ENCODE data around the gene TOMM40L. TPM values are rescaled to one million over a fixed set of nuclear protein-coding genes. Genes with fewer than 3 reads are reported as not detected.
A peak's percentile ranks its signal among the peaks of the same experiment; 100 is the strongest.

TOMM40L gene
- polyA plus RNA-seq, 1 donor from 2014 or later: 3.8 TPM

DNA sequence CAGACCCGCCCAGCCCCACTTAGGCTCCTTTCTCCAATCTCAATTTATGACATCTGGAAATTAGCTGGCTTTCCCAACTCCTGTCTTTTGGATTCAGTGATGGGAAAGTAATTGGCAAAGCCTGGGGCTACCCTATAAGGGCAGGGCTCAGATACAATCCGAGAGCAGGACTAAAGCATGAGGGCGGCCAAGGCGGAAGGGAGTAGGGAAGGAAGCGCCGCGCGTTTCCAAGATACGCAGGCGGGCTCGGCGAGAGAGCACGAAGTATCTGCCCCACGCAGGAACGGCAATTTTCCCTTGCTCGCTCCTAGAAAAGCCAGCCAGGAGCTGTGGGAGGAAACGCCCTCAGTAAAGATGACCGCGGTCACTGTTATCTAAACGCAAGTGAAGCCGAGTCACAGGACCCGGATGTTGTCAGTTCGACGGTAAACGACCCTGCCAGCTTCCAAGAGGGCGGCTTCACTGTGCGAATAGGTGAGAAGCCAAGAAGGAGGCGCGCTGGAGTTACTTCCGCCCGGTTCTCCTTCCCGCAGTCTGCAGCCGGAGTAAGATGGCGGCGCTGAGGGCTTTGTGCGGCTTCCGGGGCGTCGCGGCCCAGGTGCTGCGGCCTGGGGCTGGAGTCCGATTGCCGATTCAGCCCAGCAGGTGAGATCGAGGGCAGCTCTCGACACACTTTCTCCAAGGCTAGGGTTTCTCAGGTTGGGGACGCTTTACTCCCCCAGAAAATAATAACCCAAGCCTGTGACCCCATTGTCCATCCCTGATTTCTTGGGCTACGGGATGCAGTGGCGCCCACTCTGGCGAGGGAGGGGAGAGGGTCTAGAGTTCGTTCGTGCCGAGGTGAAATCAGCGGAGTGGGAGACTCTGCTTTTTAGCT is 23.8 kb upstream of the TOMM40L start, which contains the start of gene NDUFS2:
Gene NDUFS2, plus strand, starts transcription at position 532 of the 877 bp plus-strand sequence. Its CDS starts 19 bp downstream, at position 551.
- no peaks in the 10 kb centered on the region for H3K27me3 Mint-ChIP-seq
- H3K36me3 Mint-ChIP-seq: peaks cover 7% of the 10 kb centered on the region
- peak within 1 kb of the TSS; percentile 93 to 97 (median 97) for H3K27ac Mint-ChIP-seq
- H3K9me3 Mint-ChIP-seq: no peaks in the 10 kb centered on the region
- peak within 1 kb of the TSS; percentile 90 to 98 (median 96) for H3K4me3 Mint-ChIP-seq
- peaks cover 6 to 38% (median 22%) of the 10 kb centered on the region in 3 donors for H3K4me1 Mint-ChIP-seq

GRCh38 chr1:161206411-161207140 is 19.3 kb upstream of the TOMM40L start:
- peaks cover 3 to 36% (median 21%) of the 10 kb centered on the region in 3 donors for H3K4me1 Mint-ChIP-seq

GRCh38 chr1:161207173-161207572 is 18.7 kb upstream of the TOMM40L start:
- Mint-ChIP-seq H3K9me3 (no peaks in the 10 kb centered on the region), H3K27me3 (no peaks in the 10 kb centered on the region), H3K27ac (no peak overlapping the region), H3K4me1 (peaks cover 3 to 30% (median 19%) of the 10 kb centered on the region in 3 donors), H3K36me3 (peaks cover 22% of the 10 kb centered on the region), H3K4me3 (no peak overlapping the region)

More at GRCh38 chr1:161206411-161207140, 19.3 kb upstream of the TOMM40L start:
- Mint-ChIP-seq H3K4me3 (no peak overlapping the region), H3K9me3 (no peaks in the 10 kb centered on the region), H3K27ac (no peak overlapping the region), H3K27me3 (no peaks in the 10 kb centered on the region), H3K36me3 (peaks cover 18% of the 10 kb centered on the region)

- peak overlapping the region in 2 of 3 donors; percentile 21 to 23 for H3K27ac Mint-ChIP-seq
- peak overlapping the region in 2 of 4 donors; percentile 4 to 38 for H3K4me3 Mint-ChIP-seq
- H3K9me3 Mint-ChIP-seq: no peaks in the 10 kb centered on the region
- H3K27me3 Mint-ChIP-seq: peaks cover under 1% of the 10 kb centered on the region
- peaks cover 4 to 13% (median 9%) of the 10 kb centered on the region in 3 donors for H3K4me1 Mint-ChIP-seq
- peaks cover 27% of the 10 kb centered on the region for H3K36me3 Mint-ChIP-seq
These were observed 16.0 kb upstream of the TOMM40L start for GRCh38 chr1:161209790-161210409.

DNA sequence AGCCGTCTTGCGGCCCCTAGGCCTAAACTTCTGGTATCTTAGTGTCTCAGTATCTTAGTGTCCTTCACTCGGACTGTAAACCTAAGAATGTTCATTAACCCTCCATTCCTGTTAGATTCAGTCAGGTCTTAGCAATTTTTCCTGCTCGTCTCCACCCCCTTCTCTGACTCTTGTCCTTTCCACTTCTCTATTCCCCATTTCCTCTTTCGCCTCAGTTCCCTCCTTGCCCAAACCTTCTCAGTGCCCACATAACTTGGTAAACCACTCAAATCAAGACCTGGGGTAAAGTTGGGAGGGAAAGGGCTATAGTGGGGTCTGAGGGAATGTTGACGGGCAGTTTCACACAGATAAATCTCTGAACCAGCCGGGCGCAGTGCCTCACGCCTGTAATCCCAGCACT is 11.5 kb upstream of the TOMM40L start:
- Mint-ChIP-seq H3K36me3 (peaks cover 26% of the 10 kb centered on the region), H3K27me3 (peaks cover 13% of the 10 kb centered on the region), H3K9me3 (no peaks in the 10 kb centered on the region), H3K27ac (peak overlapping the region in 1 of 3 donors; percentile 53), H3K4me3 (no peak overlapping the region), H3K4me1 (peaks cover 15 to 25% (median 21%) of the 10 kb centered on the region in 3 donors)

DNA sequence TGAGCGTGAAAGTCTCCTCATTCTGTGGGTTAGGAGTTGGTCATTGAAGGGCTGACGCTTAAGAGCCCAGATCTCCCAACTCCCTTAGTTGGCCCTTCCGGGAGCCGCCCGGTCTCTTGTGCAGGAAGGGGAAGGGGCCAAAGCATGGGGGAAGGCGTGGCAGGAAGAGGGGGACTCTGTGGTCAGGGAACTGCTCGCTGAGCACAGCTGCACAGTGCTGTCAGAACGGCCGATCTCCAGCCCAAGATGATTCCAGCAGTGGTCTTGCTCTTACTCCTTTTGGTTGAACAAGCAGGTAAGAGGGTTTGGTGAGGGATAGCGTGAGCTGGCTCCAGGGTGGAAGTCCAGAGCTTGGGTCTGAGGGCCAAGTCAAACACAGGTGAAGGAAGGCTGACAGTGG is 10.8 kb upstream of the TOMM40L start, which contains the start of gene FCER1G:
Gene FCER1G, plus strand, starts transcription at position 220 of the 400 bp plus-strand sequence. Its CDS starts 27 bp downstream, at position 247.
- peaks cover 14% of the 10 kb centered on the region for H3K27me3 Mint-ChIP-seq
- peaks cover 22% of the 10 kb centered on the region for H3K36me3 Mint-ChIP-seq
- H3K4me1 Mint-ChIP-seq: peaks cover 13 to 23% (median 18%) of the 10 kb centered on the region in 3 donors
- peak within 1 kb of the TSS in 2 of 4 donors; percentile 60 to 65 for H3K4me3 Mint-ChIP-seq
- H3K27ac Mint-ChIP-seq: peak within 1 kb of the TSS in 1 of 3 donors; percentile 53
- peaks cover 0 to 2% (median 0%) of the 10 kb centered on the region in 3 donors for H3K9me3 Mint-ChIP-seq

DNA sequence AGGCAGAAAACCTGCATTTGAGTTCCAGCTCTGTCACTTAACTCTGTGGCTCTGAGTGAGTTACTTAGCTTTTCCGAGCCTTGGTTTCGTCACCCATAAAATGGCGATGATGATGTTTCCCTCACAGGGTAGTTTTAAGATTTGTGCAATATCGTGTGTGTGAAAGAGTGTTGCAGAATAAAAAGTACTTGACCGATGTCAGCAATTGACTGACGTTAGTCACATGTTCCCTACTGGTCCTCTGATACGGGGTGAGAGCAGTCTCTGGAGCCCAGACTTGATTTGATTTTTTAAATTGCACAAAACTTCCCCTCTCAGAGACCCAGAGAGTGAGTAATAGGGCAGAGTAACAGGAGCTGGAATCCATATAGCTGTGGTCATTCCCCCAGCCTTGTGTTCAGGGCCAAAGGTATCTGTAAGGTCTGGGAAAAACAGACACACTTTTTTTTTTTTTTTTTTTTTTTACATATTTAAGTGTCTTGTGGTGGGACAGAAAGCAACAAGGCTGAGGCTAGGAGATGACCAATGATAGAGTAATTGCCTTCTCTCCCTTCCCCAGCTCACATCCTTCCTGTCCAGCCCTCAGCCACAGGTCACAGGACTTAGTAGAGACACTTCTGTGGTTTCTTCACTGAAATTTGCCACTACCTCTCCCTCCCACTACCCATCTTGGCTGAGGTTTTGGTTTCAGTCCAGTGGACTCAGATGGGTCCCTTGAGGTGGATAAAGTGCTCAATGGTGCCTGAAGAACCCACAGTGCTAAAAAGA is 8.7 kb upstream of the TOMM40L start:
- H3K4me1 Mint-ChIP-seq: peaks cover 12 to 22% (median 18%) of the 10 kb centered on the region in 3 donors
- peak overlapping the region in 2 of 3 donors; percentile 40 to 58 for H3K27ac Mint-ChIP-seq
- H3K4me3 Mint-ChIP-seq: peak overlapping the region in 1 of 4 donors; percentile 61
- peaks cover 24% of the 10 kb centered on the region for H3K27me3 Mint-ChIP-seq
- H3K36me3 Mint-ChIP-seq: peaks cover 14% of the 10 kb centered on the region
- peaks cover 0 to 2% (median 0%) of the 10 kb centered on the region in 3 donors for H3K9me3 Mint-ChIP-seq

- H3K4me1 Mint-ChIP-seq: peaks cover 12 to 22% (median 18%) of the 10 kb centered on the region in 3 donors
- peaks cover 0 to 2% (median 0%) of the 10 kb centered on the region in 3 donors for H3K9me3 Mint-ChIP-seq
- peak overlapping the region in 1 of 3 donors; percentile 40 for H3K27ac Mint-ChIP-seq
- H3K27me3 Mint-ChIP-seq: peaks cover 30% of the 10 kb centered on the region
- peaks cover 13% of the 10 kb centered on the region for H3K36me3 Mint-ChIP-seq
- H3K4me3 Mint-ChIP-seq: peak overlapping the region in 1 of 4 donors; percentile 61
These were observed 8.0 kb upstream of the TOMM40L start for GRCh38 chr1:161217831-161218230.

GRCh38 chr1:161218301-161219077 is 7.4 kb upstream of the TOMM40L start:
- H3K9me3 Mint-ChIP-seq: peaks cover 0 to 2% (median 0%) of the 10 kb centered on the region in 3 donors
- peaks cover 8% of the 10 kb centered on the region for H3K36me3 Mint-ChIP-seq
- H3K4me3 Mint-ChIP-seq: no peak overlapping the region
- peaks cover 12 to 22% (median 18%) of the 10 kb centered on the region in 3 donors for H3K4me1 Mint-ChIP-seq
- peaks cover 35% of the 10 kb centered on the region for H3K27me3 Mint-ChIP-seq
- peak overlapping the region in 1 of 3 donors; percentile 63 for H3K27ac Mint-ChIP-seq

DNA sequence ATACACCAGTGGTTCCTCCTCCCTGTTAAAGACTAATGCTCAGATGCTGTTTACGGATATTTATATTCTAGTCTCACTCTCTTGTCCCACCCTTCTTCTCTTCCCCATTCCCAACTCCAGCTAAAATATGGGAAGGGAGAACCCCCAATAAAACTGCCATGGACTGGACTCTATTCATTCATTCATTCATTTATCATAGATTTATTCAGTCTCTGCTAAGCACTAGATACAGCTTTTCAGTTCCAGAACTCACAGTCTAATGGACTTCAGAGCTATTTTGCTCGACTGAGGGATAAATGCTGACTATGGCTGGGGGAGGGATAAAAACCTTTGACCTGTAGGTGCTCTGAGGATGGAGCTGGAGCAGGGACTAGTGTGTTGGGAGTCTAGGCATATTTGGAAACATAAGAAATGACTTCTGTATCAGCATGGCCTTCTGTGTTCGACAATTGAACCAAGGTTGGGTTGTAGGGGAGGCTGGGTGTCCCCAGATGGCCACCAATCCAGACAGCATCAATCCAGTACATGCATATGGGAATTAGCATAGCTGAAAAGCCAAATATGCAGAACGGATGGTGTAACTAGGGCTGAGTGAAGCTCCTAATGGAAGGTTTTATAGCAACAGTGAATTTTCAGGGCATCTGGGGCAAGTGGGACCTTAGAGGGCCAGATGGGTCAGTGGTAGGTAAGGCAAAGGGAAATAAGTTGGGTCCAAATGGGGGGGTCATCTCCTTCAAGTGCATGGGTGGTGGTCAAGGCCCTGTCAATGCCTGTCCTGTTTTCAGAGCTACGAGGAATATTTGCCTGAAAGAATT is 6.6 kb upstream of the TOMM40L start:
- peaks cover 3% of the 10 kb centered on the region for H3K36me3 Mint-ChIP-seq
- H3K4me3 Mint-ChIP-seq: no peak overlapping the region
- H3K27ac Mint-ChIP-seq: no peak overlapping the region

GRCh38 chr1:161220002-161220401 is 5.9 kb upstream of the TOMM40L start:
- peaks cover 0 to 2% (median 0%) of the 10 kb centered on the region in 3 donors for H3K9me3 Mint-ChIP-seq
- peaks cover 37% of the 10 kb centered on the region for H3K27me3 Mint-ChIP-seq
- H3K36me3 Mint-ChIP-seq: peaks cover 2% of the 10 kb centered on the region
- no peak overlapping the region for H3K4me3 Mint-ChIP-seq
- H3K27ac Mint-ChIP-seq: no peak overlapping the region
- peaks cover 11 to 22% (median 18%) of the 10 kb centered on the region in 3 donors for H3K4me1 Mint-ChIP-seq

More for the DNA sequence above, 6.6 kb upstream of the TOMM40L start:
- Mint-ChIP-seq H3K9me3 (peaks cover 0 to 2% (median 0%) of the 10 kb centered on the region in 3 donors), H3K4me1 (peaks cover 11 to 22% (median 18%) of the 10 kb centered on the region in 3 donors), H3K27me3 (peaks cover 39% of the 10 kb centered on the region)

GRCh38 chr1:161222175-161223019 is 3.5 kb upstream of the TOMM40L start:
- Mint-ChIP-seq H3K36me3 (peaks cover 2% of the 10 kb centered on the region), H3K4me3 (no peak overlapping the region), H3K27ac (no peak overlapping the region), H3K9me3 (peaks cover 0 to 2% (median 0%) of the 10 kb centered on the region in 3 donors), H3K4me1 (peaks cover 20 to 29% (median 23%) of the 10 kb centered on the region in 3 donors), H3K27me3 (peaks cover 31% of the 10 kb centered on the region)

Measured in IgD-negative memory B cell (primary cell).